Choroid plexus epithelial cell (primary cell): ENCODE results near the gene MAD1L1.

Experiments used
- DNase-seq: peaks from one replicate; pipeline ENCODE4 v3.0.0-alpha.2; 2010; ENCODE audit warnings: low read depth
- H3K4me3 ChIP-seq: 2 replicates; pipeline ENCODE4 v1.5.1; 2011; ENCODE audit warnings: low read depth, mild to moderate bottlenecking, control low read depth, low read length, moderate library complexity
- TF ChIP-seq, protein P1 (sequence below): conservative IDR thresholded peaks from 2 replicates; pipeline ENCODE4 v1.5.1; 2011; ENCODE audit warnings: low read depth, mild to moderate bottlenecking, control low read depth, inconsistent platforms, low read length, moderate library complexity

Gene MAD1L1

DNA sequence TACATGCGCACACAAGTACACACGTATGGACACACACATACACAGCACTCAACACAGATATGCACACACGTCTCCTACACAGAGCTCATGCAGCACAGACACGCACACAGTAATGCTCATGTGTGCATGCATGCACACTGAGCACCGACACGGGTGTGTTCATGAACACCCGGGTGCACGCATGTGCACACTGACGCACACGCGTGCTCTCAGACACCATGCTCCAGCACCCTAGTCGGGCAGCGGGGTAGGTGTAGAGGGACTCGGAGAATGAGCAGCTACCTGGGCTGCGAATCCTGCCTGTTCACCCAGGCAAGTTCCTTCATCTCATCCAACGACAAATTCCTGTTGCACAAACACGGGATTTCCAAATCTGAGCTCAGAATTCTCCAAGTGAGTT, 184.7 kb downstream of the MAD1L1 start:
- TF ChIP-seq, protein P1, sequence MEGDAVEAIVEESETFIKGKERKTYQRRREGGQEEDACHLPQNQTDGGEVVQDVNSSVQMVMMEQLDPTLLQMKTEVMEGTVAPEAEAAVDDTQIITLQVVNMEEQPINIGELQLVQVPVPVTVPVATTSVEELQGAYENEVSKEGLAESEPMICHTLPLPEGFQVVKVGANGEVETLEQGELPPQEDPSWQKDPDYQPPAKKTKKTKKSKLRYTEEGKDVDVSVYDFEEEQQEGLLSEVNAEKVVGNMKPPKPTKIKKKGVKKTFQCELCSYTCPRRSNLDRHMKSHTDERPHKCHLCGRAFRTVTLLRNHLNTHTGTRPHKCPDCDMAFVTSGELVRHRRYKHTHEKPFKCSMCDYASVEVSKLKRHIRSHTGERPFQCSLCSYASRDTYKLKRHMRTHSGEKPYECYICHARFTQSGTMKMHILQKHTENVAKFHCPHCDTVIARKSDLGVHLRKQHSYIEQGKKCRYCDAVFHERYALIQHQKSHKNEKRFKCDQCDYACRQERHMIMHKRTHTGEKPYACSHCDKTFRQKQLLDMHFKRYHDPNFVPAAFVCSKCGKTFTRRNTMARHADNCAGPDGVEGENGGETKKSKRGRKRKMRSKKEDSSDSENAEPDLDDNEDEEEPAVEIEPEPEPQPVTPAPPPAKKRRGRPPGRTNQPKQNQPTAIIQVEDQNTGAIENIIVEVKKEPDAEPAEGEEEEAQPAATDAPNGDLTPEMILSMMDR, result no peak
- no peak overlapping the region for H3K4me3 ChIP-seq
- no peak for DNase-seq

DNA sequence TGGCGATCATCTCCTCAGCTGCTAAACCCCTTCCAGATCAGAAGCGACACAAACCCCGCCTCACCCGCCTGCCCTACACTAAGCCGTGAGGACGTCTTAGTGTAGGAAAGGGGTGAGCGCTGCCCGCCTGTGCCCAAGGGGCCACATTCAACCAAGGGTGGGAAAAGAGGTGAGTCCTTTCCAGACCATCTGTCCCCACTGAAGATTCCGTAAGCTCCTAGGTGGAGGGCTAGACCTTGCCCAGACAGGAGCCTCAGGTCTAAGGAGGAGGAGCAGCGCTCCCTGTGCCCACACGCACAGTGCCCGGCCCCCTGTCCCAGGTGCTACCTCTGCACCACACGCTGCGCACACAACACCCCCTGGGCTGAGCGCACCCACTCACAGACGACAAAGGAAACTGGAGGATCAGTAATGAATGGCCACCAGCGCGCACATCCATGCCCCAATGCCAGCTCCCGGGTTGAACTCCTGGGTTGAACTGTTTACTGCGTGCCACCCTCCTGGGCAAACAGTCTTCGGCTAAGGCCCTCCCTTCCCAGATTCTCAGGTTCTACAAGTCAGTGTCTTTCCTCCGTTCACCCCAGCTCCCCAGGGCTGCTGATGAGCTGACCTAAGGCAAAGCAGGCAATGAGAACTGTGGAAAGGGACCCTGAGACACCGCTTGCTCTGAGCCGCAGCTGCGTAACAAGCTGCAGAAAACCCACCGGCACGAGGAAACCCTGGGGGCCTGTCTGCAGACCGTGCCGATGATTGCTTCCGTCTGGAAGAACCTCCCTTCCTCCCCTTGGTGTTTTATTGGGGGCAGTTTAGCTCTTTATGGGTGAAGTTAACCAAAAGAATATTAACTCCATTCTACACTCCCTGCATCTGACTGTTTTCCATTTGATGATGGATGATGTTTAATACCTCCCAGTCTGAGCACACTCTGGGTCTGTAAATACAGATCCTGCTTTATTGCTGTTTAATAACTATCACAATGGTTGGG, 185.9 kb downstream of the MAD1L1 start:
- DNase-seq, result no peak
- TF ChIP-seq, protein P1, result no peak
- H3K4me3 ChIP-seq, result no peak overlapping the region

DNA sequence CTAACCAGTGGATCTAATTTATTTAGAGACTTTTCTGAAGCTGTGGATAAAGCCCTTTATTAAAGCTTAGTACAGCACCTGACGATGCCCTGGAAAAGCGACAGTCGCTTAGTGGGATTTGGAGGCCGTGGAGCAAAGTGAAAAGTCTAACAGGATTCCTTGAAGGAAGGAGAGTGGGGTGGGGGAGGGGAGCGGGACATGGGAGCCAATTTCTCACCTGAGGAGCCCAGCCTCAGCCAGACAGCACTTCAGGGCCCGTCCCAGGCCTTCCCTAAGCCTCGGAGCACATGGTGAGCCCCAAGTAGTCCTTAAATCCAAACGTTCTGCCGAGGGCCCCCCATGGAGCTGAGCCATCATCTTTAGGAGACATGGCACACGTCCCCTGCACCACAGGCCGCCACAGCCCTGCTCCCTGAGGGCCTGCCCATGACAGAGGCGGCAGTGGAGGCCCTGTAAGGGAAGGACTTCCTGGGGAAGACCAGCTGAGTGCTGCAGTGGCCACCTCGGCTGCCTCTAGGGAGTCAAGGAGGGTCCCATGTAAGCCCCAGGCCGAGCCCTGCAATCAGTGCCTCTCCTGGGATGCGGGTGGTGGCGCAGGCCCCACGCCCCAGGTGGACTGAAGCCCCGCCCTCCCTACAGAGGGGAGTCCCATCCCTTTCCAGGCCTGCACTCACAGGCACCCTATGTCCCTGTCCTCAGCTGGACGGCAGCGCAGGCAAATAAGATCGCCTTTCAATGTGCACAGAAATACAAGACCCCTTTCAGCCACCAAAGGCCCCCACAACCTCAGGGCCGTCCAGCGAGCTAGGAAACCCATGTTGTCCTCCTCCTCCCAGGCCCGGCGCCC, 187.0 kb downstream of the MAD1L1 start:
- TF ChIP-seq, protein P1, result no peak
- H3K4me3 ChIP-seq, result no peak overlapping the region
- DNase-seq, result no peak

DNA sequence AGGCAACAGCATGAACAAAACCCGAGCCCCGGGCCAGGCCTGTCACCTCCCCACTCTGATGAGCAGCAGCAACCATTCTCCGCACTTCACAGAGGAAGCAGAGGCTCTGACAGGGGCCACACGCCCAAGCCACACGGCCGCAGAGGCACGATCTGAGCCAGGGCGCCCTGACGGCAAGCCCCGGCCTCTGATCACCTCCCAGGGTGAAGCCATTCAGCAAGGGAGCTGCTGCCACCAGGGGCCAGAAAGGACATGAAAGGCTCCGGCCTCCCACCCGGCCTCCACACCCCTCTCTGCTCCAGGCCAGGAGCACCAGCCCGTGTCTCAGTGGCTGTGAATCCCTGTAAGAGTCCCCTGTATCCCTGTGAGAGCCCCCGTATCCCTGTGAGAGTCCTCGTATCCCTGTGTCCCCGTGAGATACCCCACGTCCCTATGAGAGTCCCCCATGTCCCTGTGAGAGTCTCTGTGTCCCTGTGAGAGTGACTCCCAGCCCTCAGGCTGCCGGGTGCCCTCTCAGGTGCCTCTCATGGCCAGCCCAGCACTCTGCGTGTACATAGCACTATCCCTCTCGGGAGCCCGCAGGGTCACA, 187.8 kb downstream of the MAD1L1 start:
- H3K4me3 ChIP-seq, result no peak overlapping the region
- no peak for DNase-seq
- TF ChIP-seq, protein P1, result no peak

DNA sequence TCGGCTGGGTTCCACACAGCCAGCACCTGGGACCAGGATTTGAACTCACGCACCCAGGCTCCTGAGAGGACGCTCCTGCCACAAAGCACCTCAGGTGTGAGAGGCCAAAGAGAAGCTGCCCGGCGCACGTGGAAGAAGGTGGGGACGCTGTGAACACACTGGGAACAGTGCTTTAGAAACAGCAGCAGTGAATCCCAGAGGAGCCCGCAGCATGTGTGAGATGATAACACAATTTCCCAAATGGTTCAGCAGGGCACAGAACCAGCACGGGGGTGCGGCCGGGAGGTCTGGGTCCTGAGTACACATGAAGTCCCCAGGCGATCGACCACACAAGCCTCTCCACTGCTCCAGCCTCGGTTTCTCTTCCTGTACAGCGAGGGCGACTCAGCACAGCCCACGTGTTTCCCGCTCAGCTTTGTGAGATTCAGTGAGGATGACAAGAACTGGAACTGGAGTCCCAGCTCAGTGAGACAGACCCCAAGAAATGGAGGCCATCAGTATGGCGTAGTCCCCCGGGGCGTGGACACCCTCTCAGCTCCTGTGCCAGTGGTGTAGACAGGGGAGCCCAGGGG, 188.3 kb downstream of the MAD1L1 start:
- no peak overlapping the region for H3K4me3 ChIP-seq
- no peak for DNase-seq
- TF ChIP-seq, protein P1, result no peak

DNA sequence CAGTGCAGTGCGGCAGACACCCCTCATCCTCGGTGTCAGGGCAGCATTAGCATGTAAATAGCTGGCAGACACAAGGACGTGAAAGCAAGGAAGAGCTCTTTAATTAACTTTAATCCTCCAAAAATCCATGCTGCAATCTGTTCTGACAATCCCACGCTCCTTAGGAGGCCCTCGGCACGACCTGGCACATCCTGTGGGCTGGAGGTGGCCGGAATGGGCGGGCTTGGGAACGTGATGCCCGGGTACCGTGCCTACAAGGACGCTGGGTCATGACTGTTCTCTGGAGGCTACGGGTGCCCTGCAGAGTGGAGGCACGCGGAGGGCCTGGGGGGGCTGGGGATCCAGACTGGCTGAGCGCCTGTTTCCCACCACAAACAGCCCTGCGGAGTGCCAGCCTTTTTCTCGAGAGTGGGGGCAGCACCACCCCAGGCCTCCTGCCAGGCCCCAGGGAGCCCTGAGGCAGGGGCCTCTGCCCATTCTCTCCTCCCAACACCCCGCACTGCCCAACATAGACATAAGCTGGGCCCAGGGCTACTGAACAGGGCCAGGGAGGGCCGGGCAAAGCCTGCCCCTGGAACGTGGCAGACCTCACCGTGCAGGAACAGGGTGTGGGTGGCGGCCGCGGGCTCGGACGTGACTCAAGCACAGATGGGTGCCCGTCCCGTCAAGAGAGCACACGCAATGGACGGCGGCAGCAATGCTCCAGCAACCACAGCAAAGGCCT, 189.3 kb downstream of the MAD1L1 start:
- H3K4me3 ChIP-seq, result no peak overlapping the region
- DNase-seq, result no peak
- TF ChIP-seq, protein P1, result no peak
